Mesodermal cell (in vitro differentiated cells): Measurements from ENCODE around the gene DEFB131A.
"Not testable (repeated sequence)": the region's sequence is repeated elsewhere in the genome, so short reads cannot be mapped to it uniquely, and the experiment has no call there.

ENCODE experiments used
- H3K27ac ChIP-seq: 2 replicates; pipeline ENCODE4 v1.7.0; 2013; ENCODE audit warnings: mild to moderate bottlenecking, low read depth, low read length, moderate library complexity; ENCODE audit not compliant: severe bottlenecking
- H3K36me3 ChIP-seq: 2 replicates; pipeline ENCODE4 v1.7.1; 2013; ENCODE audit warnings: mild to moderate bottlenecking, low read length, moderate library complexity; ENCODE audit not compliant: control insufficient read depth, insufficient read depth
- H3K4me1 ChIP-seq: one replicate; pipeline ENCODE4 v1.7.1; 2013; ENCODE audit warnings: mild to moderate bottlenecking, low read length; ENCODE audit not compliant: insufficient read depth, control insufficient read depth, poor library complexity, severe bottlenecking
- H3K4me3 ChIP-seq: 2 replicates; pipeline ENCODE4 v1.7.0; 2013; ENCODE audit warnings: low read length, control low read depth, mild to moderate bottlenecking; ENCODE audit not compliant: insufficient read depth, poor library complexity, severe bottlenecking; ENCODE audit errors: extremely low read depth
- H3K9me3 ChIP-seq: 2 replicates; pipeline ENCODE4 v1.7.1; 2013; ENCODE audit warnings: mild to moderate bottlenecking, low read length, moderate library complexity; ENCODE audit not compliant: control insufficient read depth
- WGBS, 2 experiments: methylation state at CpG; one replicate each; pipeline ENCODE4 v1.1.5; 2013; ENCODE audit warnings: missing lambda C conversion rate in 2 of 2; ENCODE audit not compliant: insufficient coverage in 2 of 2; 5-methylcytosine and 5-hydroxymethylcytosine counted together

The DEFB131A gene

DNA sequence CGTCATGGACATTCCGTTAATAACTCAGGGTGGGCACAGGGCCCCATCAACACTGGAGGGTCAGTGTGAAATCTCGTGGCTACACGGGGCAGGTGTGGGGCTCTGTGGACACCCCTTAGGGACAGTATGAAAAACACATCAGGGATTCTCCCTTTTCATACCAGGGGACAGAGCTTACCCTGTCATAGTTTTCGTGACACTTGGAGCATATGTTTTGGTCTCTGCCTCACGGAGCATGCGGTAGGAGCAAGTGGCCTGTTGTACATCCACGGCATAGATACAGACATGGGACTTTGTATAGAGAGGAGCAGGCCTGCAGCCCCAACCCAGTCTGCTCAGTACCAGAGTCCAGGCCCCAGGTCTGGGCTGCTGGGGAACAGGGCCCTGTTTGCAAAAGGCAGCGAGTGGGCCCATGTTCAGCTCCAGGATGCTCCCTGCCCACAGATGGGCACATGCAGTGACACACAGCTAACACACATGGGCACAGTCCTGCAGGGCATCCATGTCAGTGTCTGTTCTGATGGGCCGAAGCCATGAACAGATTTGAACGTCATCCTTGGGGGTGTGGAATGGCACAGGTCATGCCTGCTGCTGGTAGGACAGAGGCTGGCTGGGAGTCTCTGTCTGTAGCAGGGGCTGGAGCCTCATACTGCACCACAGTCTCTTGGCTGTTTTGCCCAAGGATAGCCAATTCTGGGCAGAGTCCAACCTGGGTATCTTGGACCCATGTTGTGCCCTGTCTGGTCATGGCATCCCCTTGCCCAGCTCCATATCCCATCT is 50.2 kb downstream of the DEFB131A start:
- not testable (repeated sequence) for H3K36me3 ChIP-seq, H3K4me3 ChIP-seq, H3K9me3 ChIP-seq, H3K4me1 ChIP-seq, H3K27ac ChIP-seq
- WGBS, 2 experiments: 71 to 87% methylated on average over 7 to 8 of the region's 11 CpGs

GRCh38 chr4:9495443-9495842 is 51.2 kb downstream of the DEFB131A start:
- not testable (repeated sequence) for H3K36me3 ChIP-seq, H3K4me3 ChIP-seq, H3K9me3 ChIP-seq, H3K4me1 ChIP-seq, H3K27ac ChIP-seq
- 8% methylated on average over 10 of the region's 12 CpGs; no CpG with 5 or more reads in 1 of the 2 experiments for WGBS, 2 experiments

- WGBS, 2 experiments: 4% methylated on average over 30 to 39 of the region's 86 CpGs
- not testable (repeated sequence) for H3K4me1 ChIP-seq, H3K36me3 ChIP-seq, H3K27ac ChIP-seq, H3K9me3 ChIP-seq
- H3K4me3 ChIP-seq: peak overlapping the region; percentile 16
Measured at GRCh38 chr4:9497575-9498467, 53.6 kb downstream of the DEFB131A start.

DNA sequence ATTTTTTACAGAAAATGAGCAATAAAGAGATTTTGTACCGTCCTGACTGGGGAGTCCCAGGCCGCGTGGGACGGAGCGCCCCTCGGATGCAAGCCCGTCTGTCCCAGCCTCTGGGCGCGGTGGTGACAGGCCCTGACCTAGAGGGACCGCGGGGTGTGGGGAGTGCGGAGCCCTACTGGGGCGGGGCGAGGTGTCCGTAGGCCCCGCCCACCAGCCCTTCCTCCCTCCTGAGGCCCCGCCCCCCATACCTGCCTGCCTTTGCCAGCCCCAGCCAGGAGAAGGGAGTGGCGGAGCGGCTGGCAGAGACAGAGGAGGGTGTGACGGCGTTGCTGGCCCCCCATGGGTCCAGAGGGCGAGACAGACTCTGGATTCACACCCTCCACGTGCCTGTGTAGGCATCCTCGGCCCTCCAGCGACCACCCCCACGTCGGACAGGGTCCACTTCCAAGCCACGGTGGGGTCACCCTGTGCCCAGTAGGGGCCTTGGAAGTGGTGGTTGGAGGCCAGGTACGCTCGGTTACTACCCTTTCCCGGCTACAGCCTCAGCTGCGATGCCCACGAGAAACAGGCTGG is 54.3 kb downstream of the DEFB131A start:
- not testable (repeated sequence) for H3K27ac ChIP-seq, H3K36me3 ChIP-seq, H3K4me1 ChIP-seq, H3K9me3 ChIP-seq
- peak overlapping the region; percentile 16 for H3K4me3 ChIP-seq
- 21 to 37% methylated on average over 12 to 13 of the region's 33 CpGs for WGBS, 2 experiments

DNA sequence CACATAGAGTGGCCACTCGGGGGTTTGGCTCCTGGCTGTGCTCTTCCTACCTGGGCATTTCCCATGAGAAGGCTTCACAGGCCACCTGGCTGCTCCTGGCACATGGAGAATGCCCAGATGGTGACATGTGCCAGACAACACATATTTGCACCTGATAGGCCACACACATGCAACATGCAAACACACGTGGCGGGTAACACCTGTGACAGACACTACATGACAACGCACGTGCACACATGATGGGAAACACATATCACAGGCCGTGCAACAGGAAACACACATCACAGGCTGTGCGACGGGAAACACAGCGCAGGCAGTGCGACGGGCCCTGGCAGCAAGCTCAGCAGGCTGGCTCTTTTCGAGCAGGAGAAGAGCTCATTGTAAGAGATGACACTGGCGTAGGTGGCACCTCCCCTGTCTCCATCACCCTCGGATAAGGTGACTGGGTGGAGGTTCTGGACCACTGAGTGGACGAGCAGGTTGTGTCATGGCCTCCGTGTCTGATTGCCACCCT is 55.8 kb downstream of the DEFB131A start:
- not testable (repeated sequence) for H3K27ac ChIP-seq, H3K9me3 ChIP-seq, H3K36me3 ChIP-seq, H3K4me1 ChIP-seq, H3K4me3 ChIP-seq
- 88 to 92% methylated on average over 5 to 10 of the region's 16 CpGs for WGBS, 2 experiments
